HG03439 (cell line): ENCODE results near the gene MYRFL.
A peak's percentile ranks its signal among the peaks of the same experiment; 100 is the strongest.
"Not testable (repeated sequence)": the region's sequence is repeated elsewhere in the genome, so short reads cannot be mapped to it uniquely, and the experiment has no call there.

Source experiments
- ATAC-seq: cut with Tn5 transposase; IDR thresholded peaks from one replicate; pipeline ENCODE4 v1.9.1; 2021; ENCODE audit warnings: mild to moderate bottlenecking, moderate library complexity; ENCODE audit not compliant: unreplicated experiment

MYRFL gene

GRCh38 chr12:69840727-69841126 is 15.7 kb downstream of the MYRFL start:
- ATAC-seq = no peak

- no peak for ATAC-seq
Measured at GRCh38 chr12:69843608-69844007, 18.6 kb downstream of the MYRFL start.

- ATAC-seq = no peak
Measured at GRCh38 chr12:69844416-69844815, 19.4 kb downstream of the MYRFL start.

GRCh38 chr12:69844836-69845235 is 19.8 kb downstream of the MYRFL start:
- ATAC-seq = no peak

GRCh38 chr12:69846976-69847375 is 21.9 kb downstream of the MYRFL start:
- ATAC-seq = no peak

GRCh38 chr12:69851976-69852375 is 26.9 kb downstream of the MYRFL start:
- no peak for ATAC-seq

- ATAC-seq = not testable (repeated sequence)
Measured at GRCh38 chr12:69853176-69853961, 28.3 kb downstream of the MYRFL start.

- ATAC-seq = no peak
Measured at GRCh38 chr12:69866698-69867097, 41.7 kb downstream of the MYRFL start.

- ATAC-seq = no peak
Measured at GRCh38 chr12:69868695-69869094, 43.7 kb downstream of the MYRFL start.

GRCh38 chr12:69872804-69873203 is 47.8 kb downstream of the MYRFL start:
- ATAC-seq = no peak

GRCh38 chr12:69873429-69873828 is 48.4 kb downstream of the MYRFL start:
- no peak for ATAC-seq

GRCh38 chr12:69874606-69875005 is 49.6 kb downstream of the MYRFL start:
- ATAC-seq = no peak

GRCh38 chr12:69875416-69875935 is 50.4 kb downstream of the MYRFL start:
- ATAC-seq = no peak

GRCh38 chr12:69879007-69879960 is 54.3 kb downstream of the MYRFL start:
- ATAC-seq = peak; percentile 87

GRCh38 chr12:69880571-69880970 is 55.5 kb downstream of the MYRFL start:
- no peak for ATAC-seq

- no peak for ATAC-seq
Measured at GRCh38 chr12:69881771-69882170, 56.7 kb downstream of the MYRFL start.

- no peak for ATAC-seq
Measured at GRCh38 chr12:69884386-69884785, 59.4 kb downstream of the MYRFL start.

- ATAC-seq = peak; percentile 47
Measured at GRCh38 chr12:69885658-69886057, 60.6 kb downstream of the MYRFL start.

- no peak for ATAC-seq
Measured at GRCh38 chr12:69886109-69886508, 61.1 kb downstream of the MYRFL start.

GRCh38 chr12:69886715-69887114 is 61.7 kb downstream of the MYRFL start:
- ATAC-seq = no peak

GRCh38 chr12:69888901-69889300 is 63.9 kb downstream of the MYRFL start:
- no peak for ATAC-seq
